HG02884 (cell line): ENCODE data around the gene SLC25A25.

Experiments
- ATAC-seq: cut with Tn5 transposase; IDR thresholded peaks from one replicate; pipeline ENCODE4 v1.9.1; 2021; ENCODE audit warnings: mild to moderate bottlenecking, moderate library complexity; ENCODE audit not compliant: unreplicated experiment

The SLC25A25 gene

GRCh38 chr9:128143525-128144238 is 75.7 kb downstream of the SLC25A25 start:
- no peak for ATAC-seq

GRCh38 chr9:128144239-128145181 is 76.5 kb downstream of the SLC25A25 start:
- no peak for ATAC-seq

GRCh38 chr9:128145536-128145935 is 77.5 kb downstream of the SLC25A25 start:
- no peak for ATAC-seq

GRCh38 chr9:128145951-128146351 is 77.9 kb downstream of the SLC25A25 start:
- ATAC-seq = no peak

GRCh38 chr9:128146591-128147120 is 78.6 kb downstream of the SLC25A25 start:
- no peak for ATAC-seq

- ATAC-seq = no peak
These were observed 80.5 kb downstream of the SLC25A25 start for GRCh38 chr9:128148509-128149000.

- ATAC-seq = no peak
These were observed 81.1 kb downstream of the SLC25A25 start, which contains the start of gene LCN2 for GRCh38 chr9:128149001-128149701. TSS of gene LCN2 (plus strand) at chr9:128149453. CDS start at chr9:128149526, 73 bp downstream.

GRCh38 chr9:128149951-128150593 is 82.0 kb downstream of the SLC25A25 start:
- ATAC-seq = no peak

GRCh38 chr9:128150594-128151308 is 82.7 kb downstream of the SLC25A25 start:
- ATAC-seq = no peak

- no peak for ATAC-seq
These were observed 83.5 kb downstream of the SLC25A25 start for GRCh38 chr9:128151309-128152132.

- no peak for ATAC-seq
These were observed 84.4 kb downstream of the SLC25A25 start for GRCh38 chr9:128152133-128153059.

- ATAC-seq = no peak
These were observed 85.3 kb downstream of the SLC25A25 start for GRCh38 chr9:128153060-128153946.

GRCh38 chr9:128153947-128154695 is 86.1 kb downstream of the SLC25A25 start:
- no peak for ATAC-seq

- ATAC-seq = no peak
These were observed 87.9 kb downstream of the SLC25A25 start for GRCh38 chr9:128155736-128156500.
